Nephron (organoid): Measurements from ENCODE around the gene PXT1.

Source experiments
- H3K27ac Mint-ChIP-seq, 3 experiments: 2 replicates each; pipeline ENCODE4 v1.8.0; 2020; ENCODE audit warnings: mixed read lengths in 3 of 3, mild to moderate bottlenecking in 2 of 3, moderate library complexity in 1 of 3
- H3K27me3 Mint-ChIP-seq: 2 replicates; pipeline ENCODE4 v1.8.0; 2021; ENCODE audit warnings: low read depth, mild to moderate bottlenecking, moderate library complexity, mixed read lengths
- H3K36me3 Mint-ChIP-seq: 2 replicates; pipeline ENCODE4 v1.8.0; 2020; ENCODE audit warnings: low read depth, mixed read lengths
- H3K4me1 Mint-ChIP-seq: 2 replicates; pipeline ENCODE4 v1.8.0; 2020; ENCODE audit warnings: mixed read lengths
- H3K4me3 Mint-ChIP-seq, 3 experiments: 2 replicates each; pipeline ENCODE4 v1.8.0; 2020; ENCODE audit warnings: mild to moderate bottlenecking in 3 of 3, mixed read lengths in 3 of 3, moderate library complexity in 2 of 3
- H3K9me3 Mint-ChIP-seq: 2 replicates; pipeline ENCODE4 v1.8.0; 2020; ENCODE audit warnings: mixed read lengths
- CTCF ChIP-seq, 3 experiments: fragments of 200-600 bp; sonication (generic); IDR thresholded peaks; one replicate each; pipeline ENCODE4 v1.5.0; 2021; ENCODE audit warnings: antibody characterized with exemption in 3 of 3; ENCODE audit not compliant: unreplicated experiment in 3 of 3

The PXT1 gene

GRCh38 chr6:36443471-36444428 is 1.1 kb upstream of the PXT1 start:
- no peaks in the 10 kb centered on the region for H3K27me3 Mint-ChIP-seq
- H3K9me3 Mint-ChIP-seq, result no peaks in the 10 kb centered on the region
- H3K4me1 Mint-ChIP-seq, result peaks cover 37% of the 10 kb centered on the region
- no peak for TF ChIP-seq CTCF (IDR thresholded peaks at IDR 0.05; ENCODE audit: unreplicated experiment in 3 of 3)
- H3K36me3 Mint-ChIP-seq, result peaks cover 9% of the 10 kb centered on the region
- H3K27ac Mint-ChIP-seq, result peak overlapping the region; percentile 86 to 99 (median 99)
- peak overlapping the region; percentile 98 to 99 (median 99) for H3K4me3 Mint-ChIP-seq

- Mint-ChIP-seq H3K4me1 (peaks cover 37% of the 10 kb centered on the region), H3K27ac (peak overlapping the region; percentile 86 to 99 (median 99)), H3K36me3 (no peaks in the 10 kb centered on the region), H3K27me3 (no peaks in the 10 kb centered on the region), H3K9me3 (no peaks in the 10 kb centered on the region), H3K4me3 (peak overlapping the region; percentile 95 to 99 (median 98))
- TF ChIP-seq CTCF (IDR thresholded peaks at IDR 0.05; ENCODE audit: unreplicated experiment in 3 of 3), result no peak
Observed at GRCh38 chr6:36442103-36442670, 467 bp downstream of the PXT1 start.

GRCh38 chr6:36441307-36441894 is 1.3 kb downstream of the PXT1 start:
- Mint-ChIP-seq H3K4me1 (peaks cover 37% of the 10 kb centered on the region), H3K27ac (peak overlapping the region; percentile 90 to 96 (median 95)), H3K9me3 (no peaks in the 10 kb centered on the region), H3K27me3 (no peaks in the 10 kb centered on the region), H3K4me3 (peak overlapping the region; percentile 74 to 80 (median 78)), H3K36me3 (no peaks in the 10 kb centered on the region)
- no peak for TF ChIP-seq CTCF (IDR thresholded peaks at IDR 0.05; ENCODE audit: unreplicated experiment in 3 of 3)

GRCh38 chr6:36436466-36436865 is 6.2 kb downstream of the PXT1 start:
- no peak overlapping the region for H3K4me3 Mint-ChIP-seq
- H3K27ac Mint-ChIP-seq, result no peak overlapping the region
- H3K9me3 Mint-ChIP-seq, result no peaks in the 10 kb centered on the region
- no peaks in the 10 kb centered on the region for H3K36me3 Mint-ChIP-seq
- peaks cover 22% of the 10 kb centered on the region for H3K4me1 Mint-ChIP-seq
- no peaks in the 10 kb centered on the region for H3K27me3 Mint-ChIP-seq
- TF ChIP-seq CTCF (IDR thresholded peaks at IDR 0.05; ENCODE audit: unreplicated experiment in 3 of 3), result no peak

- Mint-ChIP-seq H3K36me3 (no peaks in the 10 kb centered on the region), H3K27ac (peak overlapping the region in 2 of 3 experiments; percentile 34 to 41), H3K4me1 (peaks cover 16% of the 10 kb centered on the region), H3K9me3 (no peaks in the 10 kb centered on the region), H3K4me3 (no peak overlapping the region), H3K27me3 (no peaks in the 10 kb centered on the region)
- TF ChIP-seq CTCF (IDR thresholded peaks at IDR 0.05; ENCODE audit: unreplicated experiment in 3 of 3), result no peak
Observed at GRCh38 chr6:36432151-36432671, 10.4 kb downstream of the PXT1 start.
